Loucy (cell line): Measurements from ENCODE around the gene RTEL1.
"Not testable (repeated sequence)": the region's sequence is repeated elsewhere in the genome, so short reads cannot be mapped to it uniquely, and the experiment has no call there.

Source experiments
- EZH2phosphoT487 ChIP-seq: fragments of 200-600 bp; IDR thresholded peaks from 2 replicates; pipeline ENCODE4 v1.6.1; 2018; ENCODE audit warnings: antibody characterized with exemption, mild to moderate bottlenecking, moderate library complexity, borderline replicate concordance
- TF ChIP-seq, protein P1 (sequence below): fragments of 200-600 bp; sonication (generic); conservative IDR thresholded peaks from 2 replicates; pipeline ENCODE4 v1.5.1; 2014; ENCODE audit warnings: mild to moderate bottlenecking, antibody characterized with exemption, low read length

DNA sequence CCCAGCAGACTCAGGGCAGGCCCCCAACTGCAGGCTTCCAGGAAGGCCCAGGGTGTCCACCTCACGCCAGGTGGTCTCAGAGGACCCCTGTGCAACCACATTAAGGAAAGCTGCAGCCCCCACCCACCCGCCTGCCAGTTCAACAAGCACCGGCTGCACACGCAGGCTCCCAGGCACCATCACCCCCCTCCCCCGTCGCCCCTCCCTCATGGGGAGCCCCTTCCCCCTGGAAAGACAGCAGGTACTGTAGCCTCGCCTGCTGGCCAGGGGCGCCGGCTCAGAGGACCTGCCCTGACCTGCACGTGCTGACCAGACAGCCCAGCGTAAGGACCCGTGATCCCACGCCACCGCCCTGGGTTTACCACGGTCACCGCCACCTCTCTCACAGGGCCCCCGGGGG is 17.4 kb upstream of the RTEL1 start:
- TF ChIP-seq, protein P1, sequence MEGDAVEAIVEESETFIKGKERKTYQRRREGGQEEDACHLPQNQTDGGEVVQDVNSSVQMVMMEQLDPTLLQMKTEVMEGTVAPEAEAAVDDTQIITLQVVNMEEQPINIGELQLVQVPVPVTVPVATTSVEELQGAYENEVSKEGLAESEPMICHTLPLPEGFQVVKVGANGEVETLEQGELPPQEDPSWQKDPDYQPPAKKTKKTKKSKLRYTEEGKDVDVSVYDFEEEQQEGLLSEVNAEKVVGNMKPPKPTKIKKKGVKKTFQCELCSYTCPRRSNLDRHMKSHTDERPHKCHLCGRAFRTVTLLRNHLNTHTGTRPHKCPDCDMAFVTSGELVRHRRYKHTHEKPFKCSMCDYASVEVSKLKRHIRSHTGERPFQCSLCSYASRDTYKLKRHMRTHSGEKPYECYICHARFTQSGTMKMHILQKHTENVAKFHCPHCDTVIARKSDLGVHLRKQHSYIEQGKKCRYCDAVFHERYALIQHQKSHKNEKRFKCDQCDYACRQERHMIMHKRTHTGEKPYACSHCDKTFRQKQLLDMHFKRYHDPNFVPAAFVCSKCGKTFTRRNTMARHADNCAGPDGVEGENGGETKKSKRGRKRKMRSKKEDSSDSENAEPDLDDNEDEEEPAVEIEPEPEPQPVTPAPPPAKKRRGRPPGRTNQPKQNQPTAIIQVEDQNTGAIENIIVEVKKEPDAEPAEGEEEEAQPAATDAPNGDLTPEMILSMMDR, result not testable (repeated sequence)
- not testable (repeated sequence) for TF ChIP-seq EZH2phosphoT487
